Measurements from ENCODE around the gene PPP2R1A.

Gene PPP2R1A

GRCh38 chr19:52189735-52190486 is at the start of gene PPP2R1A:
Gene PPP2R1A, plus strand, starts transcription at chr19:52190052. Its CDS starts 45 bp downstream, at chr19:52190097.
- H3K27ac ChIP-seq (ENCODE audit: low read length), result peak within 1 kb of the TSS; percentile 93
- H3K36me3 ChIP-seq (ENCODE audit: control insufficient read depth in 1 of 2, insufficient read depth in 2 of 2, low read length in 2 of 2), result peaks cover 11 to 12% of the 10 kb centered on the region in 2 donors
- H3K27me3 ChIP-seq (ENCODE audit: low read depth, low read length), result no peaks in the 10 kb centered on the region
- H3K4me3 ChIP-seq (ENCODE audit: low read depth in 1 of 2, low read length in 2 of 2), result peak within 1 kb of the TSS; percentile 84 to 86
- no peaks in the 10 kb centered on the region for H3K9me3 ChIP-seq (ENCODE audit: control insufficient read depth in 1 of 2, low read length in 2 of 2)
- H3K4me1 ChIP-seq (ENCODE audit: control insufficient read depth in 1 of 2, insufficient read depth in 2 of 2, low read length in 2 of 2), result peaks cover 23 to 41% of the 10 kb centered on the region in 2 donors

GRCh38 chr19:52141203-52141602 is 48.6 kb upstream of the PPP2R1A start:
- no peaks in the 10 kb centered on the region for H3K36me3 ChIP-seq (ENCODE audit: control insufficient read depth in 1 of 2, insufficient read depth in 2 of 2, low read length in 2 of 2)
- H3K27ac ChIP-seq (ENCODE audit: low read length), result no peak overlapping the region
- no peaks in the 10 kb centered on the region for H3K9me3 ChIP-seq (ENCODE audit: control insufficient read depth in 1 of 2, low read length in 2 of 2)
- no peak overlapping the region for H3K4me3 ChIP-seq (ENCODE audit: low read depth in 1 of 2, low read length in 2 of 2)
- peaks cover 5 to 13% of the 10 kb centered on the region in 2 donors for H3K4me1 ChIP-seq (ENCODE audit: control insufficient read depth in 1 of 2, insufficient read depth in 2 of 2, low read length in 2 of 2)
- no peaks in the 10 kb centered on the region for H3K27me3 ChIP-seq (ENCODE audit: low read depth, low read length)

DNA sequence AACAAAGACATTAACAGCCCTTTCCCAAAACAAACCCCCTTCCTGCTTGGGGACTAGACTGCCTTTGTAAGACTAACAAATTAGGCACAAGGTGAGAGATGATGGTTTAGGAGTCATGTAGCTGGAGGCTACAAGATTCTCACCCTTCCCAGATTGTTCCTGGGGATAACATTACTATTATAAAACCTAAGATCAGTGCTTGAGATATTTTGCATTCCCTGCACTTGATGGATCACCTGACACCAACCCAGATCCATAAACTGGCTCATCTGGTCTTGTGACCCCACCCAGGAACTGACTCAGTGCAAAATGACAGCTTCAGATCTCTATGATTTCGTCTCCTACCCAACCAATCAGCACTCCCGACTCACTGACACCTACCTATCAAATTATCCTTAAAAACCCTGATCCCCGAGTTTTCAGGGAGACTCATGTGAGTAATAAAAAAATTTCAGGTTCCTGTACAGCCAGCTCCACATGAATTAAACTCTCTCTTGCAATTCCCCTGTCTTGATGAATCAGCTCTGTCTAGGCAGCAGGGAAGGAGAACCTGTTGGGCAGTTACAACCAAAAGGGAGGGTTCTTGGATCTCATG is 47.8 kb upstream of the PPP2R1A start:
- no peaks in the 10 kb centered on the region for H3K9me3 ChIP-seq (ENCODE audit: control insufficient read depth in 1 of 2, low read length in 2 of 2)
- no peak overlapping the region for H3K27ac ChIP-seq (ENCODE audit: low read length)
- H3K27me3 ChIP-seq (ENCODE audit: low read depth, low read length), result no peaks in the 10 kb centered on the region
- no peaks in the 10 kb centered on the region for H3K36me3 ChIP-seq (ENCODE audit: control insufficient read depth in 1 of 2, insufficient read depth in 2 of 2, low read length in 2 of 2)
- peaks cover 5 to 13% of the 10 kb centered on the region in 2 donors for H3K4me1 ChIP-seq (ENCODE audit: control insufficient read depth in 1 of 2, insufficient read depth in 2 of 2, low read length in 2 of 2)
- H3K4me3 ChIP-seq (ENCODE audit: low read depth in 1 of 2, low read length in 2 of 2), result no peak overlapping the region

- Histone ChIP-seq H3K9me3 (ENCODE audit: control insufficient read depth in 1 of 2, low read length in 2 of 2) (no peaks in the 10 kb centered on the region), H3K4me1 (ENCODE audit: control insufficient read depth in 1 of 2, insufficient read depth in 2 of 2, low read length in 2 of 2) (no peaks in the 10 kb centered on the region), H3K36me3 (ENCODE audit: control insufficient read depth in 1 of 2, insufficient read depth in 2 of 2, low read length in 2 of 2) (no peaks in the 10 kb centered on the region), H3K4me3 (ENCODE audit: low read depth in 1 of 2, low read length in 2 of 2) (no peak overlapping the region), H3K27me3 (ENCODE audit: low read depth, low read length) (no peaks in the 10 kb centered on the region), H3K27ac (ENCODE audit: low read length) (no peak overlapping the region)
Observed at GRCh38 chr19:52148256-52148655, 41.6 kb upstream of the PPP2R1A start.

DNA sequence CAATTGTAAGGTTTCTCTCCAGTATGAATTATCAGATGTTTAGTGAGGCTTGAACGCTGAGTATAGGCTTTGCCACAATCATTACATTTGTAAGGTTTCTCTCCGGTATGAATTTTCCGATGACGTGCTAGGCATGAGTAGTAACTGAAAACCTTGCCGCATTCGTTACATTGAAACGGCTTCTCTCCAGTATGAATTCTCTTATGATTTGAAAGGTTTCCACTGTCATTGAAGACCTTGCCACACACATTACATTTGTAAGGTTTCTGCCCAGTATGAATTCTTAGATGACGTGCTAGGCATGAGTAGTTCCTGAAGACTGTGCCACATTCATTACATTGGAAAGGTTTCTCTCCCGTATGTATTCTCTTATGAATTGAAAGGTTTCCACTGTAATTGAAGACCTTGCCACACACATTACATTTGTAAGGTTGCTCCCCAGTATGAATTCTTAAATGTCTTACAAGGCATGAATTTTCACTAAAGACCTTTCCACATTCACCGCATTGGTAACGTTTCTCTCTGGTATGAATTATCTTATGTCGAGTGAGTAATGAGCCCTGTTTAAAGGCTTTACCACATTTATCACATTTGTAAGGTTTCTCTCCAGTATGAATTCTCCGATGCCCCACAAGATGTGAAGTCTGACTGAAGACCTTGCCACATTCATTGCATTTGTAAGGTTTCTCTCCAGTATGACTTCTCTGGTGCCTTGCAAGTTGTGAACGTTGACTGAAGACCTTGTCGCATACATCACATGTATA is 34.1 kb upstream of the PPP2R1A start:
- no peak overlapping the region for H3K27ac ChIP-seq (ENCODE audit: low read length)
- peak overlapping the region; percentile 7 to 8 for H3K4me3 ChIP-seq (ENCODE audit: low read depth in 1 of 2, low read length in 2 of 2)
- peaks cover 20 to 58% of the 10 kb centered on the region in 2 donors for H3K36me3 ChIP-seq (ENCODE audit: control insufficient read depth in 1 of 2, insufficient read depth in 2 of 2, low read length in 2 of 2)
- H3K27me3 ChIP-seq (ENCODE audit: low read depth, low read length), result no peaks in the 10 kb centered on the region
- H3K4me1 ChIP-seq (ENCODE audit: control insufficient read depth in 1 of 2, insufficient read depth in 2 of 2, low read length in 2 of 2), result no peaks in the 10 kb centered on the region
- H3K9me3 ChIP-seq (ENCODE audit: control insufficient read depth in 1 of 2, low read length in 2 of 2), result peaks cover 24 to 33% of the 10 kb centered on the region in 2 donors

- peaks cover 11 to 18% of the 10 kb centered on the region in 2 donors for H3K36me3 ChIP-seq (ENCODE audit: control insufficient read depth in 1 of 2, insufficient read depth in 2 of 2, low read length in 2 of 2)
- peaks cover 0 to 12% of the 10 kb centered on the region in 2 donors for H3K4me1 ChIP-seq (ENCODE audit: control insufficient read depth in 1 of 2, insufficient read depth in 2 of 2, low read length in 2 of 2)
- no peaks in the 10 kb centered on the region for H3K9me3 ChIP-seq (ENCODE audit: control insufficient read depth in 1 of 2, low read length in 2 of 2)
- peak overlapping the region; percentile 94 to 99 for H3K4me3 ChIP-seq (ENCODE audit: low read depth in 1 of 2, low read length in 2 of 2)
- H3K27ac ChIP-seq (ENCODE audit: low read length), result peak overlapping the region; percentile 93
- H3K27me3 ChIP-seq (ENCODE audit: low read depth, low read length), result no peaks in the 10 kb centered on the region
Observed at GRCh38 chr19:52170304-52170703, 19.5 kb upstream of the PPP2R1A start.

DNA sequence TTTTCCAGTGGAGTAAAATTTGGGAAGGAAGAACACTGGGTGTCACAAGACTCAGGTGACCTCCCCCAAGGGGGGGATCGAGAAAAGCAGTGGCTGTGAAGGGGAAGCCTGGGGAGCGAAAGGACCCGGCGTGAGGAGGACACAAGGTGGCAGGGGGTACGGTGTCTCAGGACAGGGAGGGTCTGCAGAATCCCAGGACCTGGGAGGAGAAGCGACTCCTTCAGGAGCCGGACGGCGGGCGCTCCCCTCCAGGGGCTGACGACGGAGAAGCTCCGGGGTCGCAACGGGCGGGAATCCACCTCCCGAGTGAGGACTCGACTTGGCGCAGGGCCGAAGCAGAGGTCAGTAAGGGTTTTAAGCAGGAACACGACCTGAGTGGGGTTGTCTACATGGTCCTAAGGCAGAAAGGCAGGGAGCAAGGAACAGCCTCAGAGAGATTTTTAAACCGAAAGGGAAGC is 19.0 kb upstream of the PPP2R1A start:
- no peaks in the 10 kb centered on the region for H3K27me3 ChIP-seq (ENCODE audit: low read depth, low read length)
- H3K36me3 ChIP-seq (ENCODE audit: control insufficient read depth in 1 of 2, insufficient read depth in 2 of 2, low read length in 2 of 2), result peaks cover 11 to 12% of the 10 kb centered on the region in 2 donors
- H3K4me3 ChIP-seq (ENCODE audit: low read depth in 1 of 2, low read length in 2 of 2), result peak overlapping the region; percentile 94 to 99
- H3K9me3 ChIP-seq (ENCODE audit: control insufficient read depth in 1 of 2, low read length in 2 of 2), result no peaks in the 10 kb centered on the region
- peaks cover 0 to 12% of the 10 kb centered on the region in 2 donors for H3K4me1 ChIP-seq (ENCODE audit: control insufficient read depth in 1 of 2, insufficient read depth in 2 of 2, low read length in 2 of 2)
- peak overlapping the region; percentile 93 for H3K27ac ChIP-seq (ENCODE audit: low read length)

GRCh38 chr19:52171321-52172169 is 18.3 kb upstream of the PPP2R1A start, which contains the start of gene ZNF836:
Gene ZNF836, minus strand, starts transcription at chr19:52171621. Its CDS starts 3,549 bp downstream, at chr19:52168072.
- peaks cover 9 to 11% of the 10 kb centered on the region in 2 donors for H3K36me3 ChIP-seq (ENCODE audit: control insufficient read depth in 1 of 2, insufficient read depth in 2 of 2, low read length in 2 of 2)
- no peaks in the 10 kb centered on the region for H3K9me3 ChIP-seq (ENCODE audit: control insufficient read depth in 1 of 2, low read length in 2 of 2)
- peaks cover 0 to 12% of the 10 kb centered on the region in 2 donors for H3K4me1 ChIP-seq (ENCODE audit: control insufficient read depth in 1 of 2, insufficient read depth in 2 of 2, low read length in 2 of 2)
- H3K27ac ChIP-seq (ENCODE audit: low read length), result peak within 1 kb of the TSS; percentile 93
- H3K27me3 ChIP-seq (ENCODE audit: low read depth, low read length), result no peaks in the 10 kb centered on the region
- H3K4me3 ChIP-seq (ENCODE audit: low read depth in 1 of 2, low read length in 2 of 2), result peak within 1 kb of the TSS; percentile 94 to 99

- Histone ChIP-seq H3K36me3 (ENCODE audit: control insufficient read depth in 1 of 2, insufficient read depth in 2 of 2, low read length in 2 of 2) (peaks cover 9 to 11% of the 10 kb centered on the region in 2 donors), H3K9me3 (ENCODE audit: control insufficient read depth in 1 of 2, low read length in 2 of 2) (no peaks in the 10 kb centered on the region), H3K27ac (ENCODE audit: low read length) (no peak overlapping the region), H3K27me3 (ENCODE audit: low read depth, low read length) (no peaks in the 10 kb centered on the region), H3K4me3 (ENCODE audit: low read depth in 1 of 2, low read length in 2 of 2) (peak overlapping the region; percentile 94 to 99), H3K4me1 (ENCODE audit: control insufficient read depth in 1 of 2, insufficient read depth in 2 of 2, low read length in 2 of 2) (peaks cover 0 to 12% of the 10 kb centered on the region in 2 donors)
Observed at GRCh38 chr19:52172347-52172746, 17.5 kb upstream of the PPP2R1A start.

- H3K27me3 ChIP-seq (ENCODE audit: low read depth, low read length), result no peaks in the 10 kb centered on the region
- no peak overlapping the region for H3K4me3 ChIP-seq (ENCODE audit: low read depth in 1 of 2, low read length in 2 of 2)
- H3K36me3 ChIP-seq (ENCODE audit: control insufficient read depth in 1 of 2, insufficient read depth in 2 of 2, low read length in 2 of 2), result no peaks in the 10 kb centered on the region
- H3K4me1 ChIP-seq (ENCODE audit: control insufficient read depth in 1 of 2, insufficient read depth in 2 of 2, low read length in 2 of 2), result no peaks in the 10 kb centered on the region
- no peak overlapping the region for H3K27ac ChIP-seq (ENCODE audit: low read length)
- H3K9me3 ChIP-seq (ENCODE audit: control insufficient read depth in 1 of 2, low read length in 2 of 2), result no peaks in the 10 kb centered on the region
Observed at GRCh38 chr19:52176574-52176973, 13.3 kb upstream of the PPP2R1A start.
